GM19438 (cell line): Measurements from ENCODE around the gene CA14.
"Not testable (repeated sequence)": the region's sequence is repeated elsewhere in the genome, so short reads cannot be mapped to it uniquely, and the experiment has no call there.

Experiments used
- ATAC-seq: cut with Tn5 transposase; IDR thresholded peaks from one replicate; pipeline ENCODE4 v1.9.1; 2021; ENCODE audit warnings: low read depth; ENCODE audit not compliant: unreplicated experiment

CA14 gene

DNA sequence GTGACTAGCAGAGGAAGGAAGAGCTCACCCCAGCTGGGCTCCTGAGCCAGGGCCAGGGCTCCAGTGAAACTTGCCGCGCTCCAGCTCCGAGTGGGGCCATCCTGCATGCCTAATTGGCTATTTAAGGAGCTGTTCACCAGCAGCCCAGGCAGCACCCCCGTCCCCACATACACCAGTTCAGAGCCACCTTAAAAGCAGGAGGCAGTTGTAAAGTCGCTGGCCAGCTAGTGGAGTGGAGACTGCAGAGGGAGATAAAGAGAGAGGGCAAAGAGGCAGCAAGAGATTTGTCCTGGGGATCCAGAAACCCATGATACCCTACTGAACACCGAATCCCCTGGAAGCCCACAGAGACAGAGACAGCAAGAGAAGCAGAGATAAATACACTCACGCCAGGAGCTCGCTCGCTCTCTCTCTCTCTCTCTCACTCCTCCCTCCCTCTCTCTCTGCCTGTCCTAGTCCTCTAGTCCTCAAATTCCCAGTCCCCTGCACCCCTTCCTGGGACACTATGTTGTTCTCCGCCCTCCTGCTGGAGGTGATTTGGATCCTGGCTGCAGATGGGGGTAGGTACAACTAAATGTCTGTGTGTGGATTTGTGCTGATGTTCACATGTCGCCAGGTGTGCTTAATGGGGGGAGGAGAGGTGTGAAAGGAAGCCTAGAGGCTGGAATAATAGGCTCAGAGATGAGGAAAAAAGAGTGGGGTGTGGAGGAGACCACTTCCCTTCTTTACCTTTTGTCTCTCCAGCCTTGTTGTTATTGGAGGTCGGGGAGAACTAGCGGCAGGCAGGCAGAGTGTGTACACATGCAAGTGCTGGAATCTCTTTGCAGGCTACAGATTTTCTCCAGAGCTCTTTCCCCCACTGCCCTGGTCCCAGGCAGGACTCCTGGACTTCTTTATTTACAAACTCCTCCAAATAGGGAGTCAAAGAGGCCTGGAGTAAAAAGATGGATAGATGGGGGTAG lies at the start of gene CA14:
Gene CA14, plus strand, starts transcription at position 151 of the 962 bp plus-strand sequence. Its CDS starts 355 bp downstream, at position 506.
- ATAC-seq, result no peak

GRCh38 chr1:150208460-150208859 lies 49.1 kb upstream of the CA14 start:
- not testable (repeated sequence) for ATAC-seq

- ATAC-seq, result no peak
These were observed 47.5 kb upstream of the CA14 start for GRCh38 chr1:150210091-150210490.

- ATAC-seq, result no peak
These were observed 46.9 kb upstream of the CA14 start for GRCh38 chr1:150210706-150211105.

GRCh38 chr1:150212070-150212469 lies 45.5 kb upstream of the CA14 start:
- ATAC-seq, result no peak

DNA sequence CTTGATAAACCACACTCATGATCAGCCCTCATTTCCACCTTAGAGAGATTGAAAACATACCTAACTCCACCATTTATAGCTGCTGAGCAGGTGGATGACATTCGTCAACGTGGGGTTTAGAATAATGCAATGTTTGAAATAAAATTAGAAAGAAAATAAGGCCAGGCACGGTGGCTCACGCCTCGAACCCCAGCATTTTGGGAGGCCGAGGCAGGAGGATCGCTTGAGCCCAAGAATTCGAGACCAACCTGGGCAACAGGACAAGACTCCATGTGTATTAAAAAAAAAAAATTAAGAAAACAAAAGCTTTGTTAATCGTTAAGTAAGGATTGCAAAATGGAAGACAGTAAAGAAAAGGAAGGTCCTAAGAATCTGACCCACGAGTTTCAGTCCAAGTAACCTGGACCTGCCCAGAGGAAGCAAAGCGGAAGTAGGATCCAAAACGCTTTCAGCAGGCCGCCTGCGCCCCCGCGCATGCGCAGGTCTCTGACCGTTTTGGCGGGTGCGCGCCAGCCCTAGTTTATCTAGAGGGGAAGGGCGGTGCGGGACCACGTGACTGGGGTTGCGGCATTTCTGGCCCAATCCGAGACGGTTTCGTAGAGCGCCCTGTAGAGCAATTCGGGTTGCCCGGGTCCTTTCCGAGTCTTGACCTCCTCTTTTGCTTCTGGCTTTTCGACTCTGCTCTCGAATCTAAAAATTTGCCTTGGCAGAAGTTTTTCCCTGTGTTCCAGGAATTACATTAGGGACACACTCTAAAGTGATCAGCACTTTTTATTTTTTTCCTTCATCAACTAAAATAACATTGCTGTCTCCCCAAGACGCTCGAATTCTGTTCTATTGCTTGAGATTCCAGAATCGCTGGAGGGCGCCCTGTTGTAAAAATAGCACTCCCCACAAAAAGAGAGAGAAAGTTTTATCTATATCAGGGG lies 44.1 kb upstream of the CA14 start:
- ATAC-seq, result peak; percentile 97

DNA sequence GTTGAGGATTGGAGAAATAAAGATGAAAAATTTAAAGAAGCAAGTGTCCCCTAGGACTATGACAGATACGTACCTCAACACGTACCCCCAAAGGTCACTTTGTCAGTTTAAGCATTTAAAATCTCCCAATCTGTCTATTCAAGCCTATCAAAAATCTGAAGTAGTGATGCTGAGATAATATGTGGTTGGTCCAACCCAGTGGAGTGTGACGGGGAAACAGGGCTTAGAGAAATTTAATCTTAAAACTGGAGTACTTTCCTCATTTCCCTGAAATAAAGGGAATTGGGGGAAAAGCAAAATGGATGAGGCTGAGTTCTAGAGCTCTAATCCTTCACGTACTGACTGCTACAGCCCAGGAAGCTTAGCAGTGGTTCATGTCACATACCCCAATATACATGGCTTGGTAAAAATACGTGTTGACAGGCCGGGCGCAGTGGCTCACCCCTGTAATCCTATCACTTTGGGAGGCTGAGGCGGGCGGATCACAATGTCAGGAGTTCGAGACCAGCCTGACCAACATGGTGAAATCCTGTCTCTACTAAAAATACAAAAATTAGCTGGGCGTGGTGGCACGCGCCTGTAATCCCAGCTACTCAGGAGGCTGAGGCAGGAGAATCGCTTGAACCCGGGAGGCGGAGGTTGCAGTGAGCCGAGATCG lies 43.3 kb upstream of the CA14 start:
- ATAC-seq, result not testable (repeated sequence)

GRCh38 chr1:150215855-150216254 lies 41.7 kb upstream of the CA14 start:
- ATAC-seq, result not testable (repeated sequence)

GRCh38 chr1:150221552-150221951 lies 36.0 kb upstream of the CA14 start:
- no peak for ATAC-seq

- ATAC-seq, result no peak
These were observed 32.6 kb upstream of the CA14 start for GRCh38 chr1:150224983-150225382.

DNA sequence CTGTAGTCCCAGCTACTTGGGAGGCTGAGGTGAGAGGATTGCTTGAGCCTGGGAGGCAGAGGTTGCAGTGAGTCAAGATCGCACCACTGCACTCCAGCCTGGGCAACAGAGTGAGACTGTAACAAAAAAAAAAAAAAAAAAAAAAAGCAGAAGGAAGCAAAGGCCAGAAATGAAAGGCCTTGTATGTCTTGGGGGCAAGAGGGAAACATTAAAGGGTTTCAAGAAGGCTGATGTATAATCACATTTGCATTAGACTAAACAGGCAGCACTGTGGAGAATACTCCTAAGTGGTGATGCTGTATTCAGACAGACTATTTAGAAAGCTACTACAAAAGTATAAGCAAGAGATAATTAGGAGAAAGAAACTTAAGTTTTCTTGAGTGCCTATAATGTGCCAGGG lies 32.0 kb upstream of the CA14 start:
- no peak for ATAC-seq

DNA sequence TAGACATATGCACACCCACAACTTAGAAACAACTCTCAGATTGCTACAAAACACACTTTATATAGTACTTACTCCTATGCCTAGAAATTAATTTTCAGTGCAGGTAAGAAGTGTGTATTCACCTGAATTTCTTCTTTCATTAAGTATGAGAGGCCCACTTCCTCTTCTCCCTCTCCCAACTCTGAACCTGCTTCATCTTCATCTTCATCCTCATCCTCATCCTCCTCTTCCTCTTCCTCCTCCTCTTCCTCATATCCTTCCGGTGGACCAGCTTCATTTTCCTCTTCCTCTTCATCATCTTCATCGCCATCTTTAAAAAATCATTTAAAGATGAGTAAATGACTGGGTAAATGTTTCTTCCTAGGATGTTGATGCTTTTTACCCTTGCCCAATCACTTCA lies 31.1 kb upstream of the CA14 start:
- no peak for ATAC-seq

DNA sequence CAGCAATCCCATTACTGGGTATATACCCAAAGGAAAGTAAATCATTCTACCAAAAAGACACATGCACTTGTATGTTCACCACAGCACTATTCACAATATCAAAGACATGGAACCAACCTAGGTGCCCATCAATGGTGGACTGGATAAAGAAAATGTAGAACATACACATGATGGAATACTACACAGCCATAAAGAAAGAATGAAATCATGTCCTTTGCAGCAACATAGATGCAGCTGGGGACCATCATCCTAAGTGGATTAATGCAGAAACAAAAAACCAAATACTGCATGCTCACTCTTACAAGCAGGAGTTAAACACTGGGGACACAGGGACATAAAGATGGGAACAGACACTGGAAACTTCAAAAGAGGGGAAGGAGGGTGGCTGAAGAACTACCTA lies 30.3 kb upstream of the CA14 start:
- no peak for ATAC-seq

- not testable (repeated sequence) for ATAC-seq
These were observed 29.3 kb upstream of the CA14 start for GRCh38 chr1:150228246-150228645.

DNA sequence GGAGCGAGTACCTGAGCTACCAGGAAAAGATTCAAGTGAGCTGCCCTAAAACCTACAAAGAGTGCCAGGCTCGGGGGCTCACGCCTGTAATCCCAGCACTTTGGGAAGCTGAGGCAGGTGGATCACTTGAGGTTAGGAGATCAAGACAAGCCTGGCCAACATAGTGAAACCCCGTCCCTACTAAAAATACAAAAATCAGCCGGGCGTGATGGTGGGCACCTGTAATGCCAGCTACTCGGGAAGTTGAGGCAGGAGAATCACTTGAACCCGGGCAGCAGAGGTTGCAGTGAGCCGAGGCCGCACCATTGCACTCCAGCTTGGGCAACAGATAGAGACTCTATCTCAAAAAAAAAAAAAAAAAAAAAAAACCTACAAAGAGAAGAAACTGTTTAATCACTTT lies 24.7 kb upstream of the CA14 start:
- not testable (repeated sequence) for ATAC-seq

- no peak for ATAC-seq
These were observed 23.9 kb upstream of the CA14 start for GRCh38 chr1:150233359-150234308.

DNA sequence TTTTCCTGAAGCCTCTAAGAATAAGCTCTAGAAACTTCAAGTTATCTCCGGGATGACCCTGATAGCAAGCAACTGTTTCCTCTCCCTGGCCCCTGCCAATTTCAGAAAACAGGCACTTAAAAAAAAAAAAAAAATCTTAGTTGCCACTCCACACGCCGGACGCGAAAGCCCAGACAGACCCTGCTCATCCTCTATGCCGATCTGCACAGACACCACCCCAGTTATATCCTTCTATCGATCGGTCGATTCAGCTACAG lies 23.3 kb upstream of the CA14 start:
- peak; percentile 0 for ATAC-seq

GRCh38 chr1:150234566-150235293 lies 22.8 kb upstream of the CA14 start:
- peak; percentile 55 for ATAC-seq

DNA sequence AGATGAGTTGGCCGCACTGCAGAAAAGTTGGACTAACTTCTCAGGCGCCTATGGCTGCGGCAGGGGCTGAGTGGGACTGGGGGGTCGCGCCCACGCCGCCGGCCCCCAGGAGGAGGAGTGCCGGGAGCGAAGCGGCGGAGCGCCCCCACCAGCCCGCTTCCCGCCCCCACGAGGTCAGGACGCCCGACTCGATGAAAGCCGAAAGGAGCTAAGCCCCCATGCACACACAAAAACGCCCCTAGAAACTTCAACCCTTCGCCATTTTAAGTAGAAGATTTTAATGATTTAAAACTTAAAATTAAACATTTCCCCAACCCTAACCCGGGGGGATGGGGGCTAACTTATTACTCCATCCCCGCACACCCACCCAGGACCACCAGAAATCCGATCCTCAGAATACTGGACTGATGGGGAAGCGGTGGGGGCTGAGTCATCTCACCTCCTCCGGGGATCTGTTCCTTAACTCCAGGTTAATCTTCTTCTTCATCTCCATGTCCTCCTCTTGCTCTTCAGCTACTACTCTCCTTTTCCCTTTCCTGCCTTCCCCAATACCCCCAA lies 22.2 kb upstream of the CA14 start:
- no peak for ATAC-seq
